Measurements from ENCODE around the gene LEPR.

DNA sequence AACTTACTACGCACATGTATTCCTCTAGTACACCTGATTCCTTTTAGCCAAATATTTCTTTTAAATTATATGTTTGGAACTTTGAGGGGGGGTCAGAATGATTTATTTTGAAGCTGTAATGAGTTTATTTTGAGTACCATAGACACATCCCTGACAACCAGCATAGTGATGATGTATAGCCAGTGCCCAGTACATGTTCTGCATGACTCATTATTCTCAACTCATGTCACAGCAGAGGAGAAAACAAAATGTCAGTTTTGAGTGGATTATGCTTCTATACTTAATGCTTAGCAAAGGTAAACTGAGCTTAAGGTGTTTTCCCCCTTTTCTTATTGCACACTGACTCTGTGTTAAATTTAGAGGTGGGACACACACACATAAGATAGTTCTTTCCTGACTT, 22.4 kb upstream of the LEPR start:
- TF ChIP-seq EP300 (IDR thresholded peaks at IDR 0.05) (no peak), POLR2A (IDR thresholded peaks at IDR 0.05) (no peak)
- TF ChIP-seq, protein P1, sequence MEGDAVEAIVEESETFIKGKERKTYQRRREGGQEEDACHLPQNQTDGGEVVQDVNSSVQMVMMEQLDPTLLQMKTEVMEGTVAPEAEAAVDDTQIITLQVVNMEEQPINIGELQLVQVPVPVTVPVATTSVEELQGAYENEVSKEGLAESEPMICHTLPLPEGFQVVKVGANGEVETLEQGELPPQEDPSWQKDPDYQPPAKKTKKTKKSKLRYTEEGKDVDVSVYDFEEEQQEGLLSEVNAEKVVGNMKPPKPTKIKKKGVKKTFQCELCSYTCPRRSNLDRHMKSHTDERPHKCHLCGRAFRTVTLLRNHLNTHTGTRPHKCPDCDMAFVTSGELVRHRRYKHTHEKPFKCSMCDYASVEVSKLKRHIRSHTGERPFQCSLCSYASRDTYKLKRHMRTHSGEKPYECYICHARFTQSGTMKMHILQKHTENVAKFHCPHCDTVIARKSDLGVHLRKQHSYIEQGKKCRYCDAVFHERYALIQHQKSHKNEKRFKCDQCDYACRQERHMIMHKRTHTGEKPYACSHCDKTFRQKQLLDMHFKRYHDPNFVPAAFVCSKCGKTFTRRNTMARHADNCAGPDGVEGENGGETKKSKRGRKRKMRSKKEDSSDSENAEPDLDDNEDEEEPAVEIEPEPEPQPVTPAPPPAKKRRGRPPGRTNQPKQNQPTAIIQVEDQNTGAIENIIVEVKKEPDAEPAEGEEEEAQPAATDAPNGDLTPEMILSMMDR (IDR thresholded peaks at IDR 0.05) = no peak
